Stimulated activated naive CD4-positive, alpha-beta T cell (primary cell): ENCODE results near the gene RNU1-2.
"Not testable (repeated sequence)": the region's sequence is repeated elsewhere in the genome, so short reads cannot be mapped to it uniquely, and the experiment has no call there.

Experiments used
- DNase-seq, 6 experiments: peaks; one replicate each; lab custom pipeline; 2025; lab: John Stamatoyannopoulos, UW

Gene RNU1-2

GRCh38 chr1:16925635-16926490 lies 30.1 kb downstream of the RNU1-2 start:
- DNase-seq, result no peak

GRCh38 chr1:16926491-16927073 lies 30.8 kb downstream of the RNU1-2 start:
- no peak for DNase-seq

- DNase-seq, result no peak
Observed at GRCh38 chr1:16927256-16927655, 31.5 kb downstream of the RNU1-2 start.

GRCh38 chr1:16927711-16928485 lies 32.1 kb downstream of the RNU1-2 start:
- DNase-seq, result no peak

GRCh38 chr1:16929146-16930041 lies 33.6 kb downstream of the RNU1-2 start:
- DNase-seq, result not testable (repeated sequence)

- DNase-seq, result not testable (repeated sequence)
Observed at GRCh38 chr1:16931206-16931934, 35.6 kb downstream of the RNU1-2 start.

- not testable (repeated sequence) for DNase-seq
Observed at GRCh38 chr1:16933945-16934344, 38.2 kb downstream of the RNU1-2 start.

GRCh38 chr1:16936580-16936979 lies 40.8 kb downstream of the RNU1-2 start:
- DNase-seq, result not testable (repeated sequence)

GRCh38 chr1:16938351-16939321 lies 42.9 kb downstream of the RNU1-2 start:
- DNase-seq, result no peak

GRCh38 chr1:16939386-16940180 lies 43.8 kb downstream of the RNU1-2 start:
- DNase-seq, result not testable (repeated sequence)

GRCh38 chr1:16944038-16944437 lies 48.3 kb downstream of the RNU1-2 start:
- no peak for DNase-seq

GRCh38 chr1:16945512-16945911 lies 49.7 kb downstream of the RNU1-2 start:
- DNase-seq, result not testable (repeated sequence)
